Peyer's patch (tissue), 4 donors: Measurements from ENCODE around the gene CASP6. TPM values are rescaled to one million over a fixed set of nuclear protein-coding genes. Genes with fewer than 3 reads are reported as not detected.

Experiments
- DNase-seq, 3 donors: peaks; one replicate each; pipeline ENCODE4 v3.0.0-alpha.2; 2017 to 2019
- H3K27ac ChIP-seq, 4 donors: fragments of 200-600 bp; sonication (generic); one replicate each; pipeline ENCODE4 v1.5.1; 2016 to 2019
- H3K27me3 ChIP-seq, 2 donors: fragments of 200-600 bp; sonication (generic); one replicate each; pipeline ENCODE4 v1.5.1; 2019
- H3K36me3 ChIP-seq, 3 donors: fragments of 200-600 bp; sonication (generic); one replicate each; pipeline ENCODE4 v1.5.1; 2016 to 2019
- H3K4me1 ChIP-seq, 4 donors: fragments of 200-600 bp; sonication (generic); one replicate each; pipeline ENCODE4 v1.5.1; 2016 to 2019
- H3K4me3 ChIP-seq, 4 donors: fragments of 200-600 bp; sonication (generic); 1 replicate in 3 of 4; 2 replicates in 1 of 4; pipeline ENCODE4 v1.5.1; 2016 to 2019; ENCODE audit warnings: mild to moderate bottlenecking in 1 of 4
- H3K9me3 ChIP-seq, 4 donors: fragments of 200-600 bp; sonication (generic); one replicate each; pipeline ENCODE4 v1.5.1; 2016 to 2019; ENCODE audit warnings: mild to moderate bottlenecking in 1 of 4
- POLR2A ChIP-seq, 2 donors: fragments of 450-650 bp; IDR thresholded peaks; one replicate each; pipeline ENCODE4 v1.5.1; 2017; ENCODE audit warnings: antibody characterized with exemption in 2 of 2, mild to moderate bottlenecking in 2 of 2, moderate library complexity in 2 of 2
- total RNA-seq, 4 donors: library from RNA; depleted of rRNA; stranded (reverse); fragments of >200 nt; gene quantifications; one replicate each; pipeline ENCODE4 v1.1.0, GENCODE V29; 2016
- TF ChIP-seq, protein P1 (sequence below), 6 experiments: fragments of 450-650 bp in 4 of 6; fragments of 200-600 bp in 2 of 6; sonication (generic) in 1 of 6; IDR thresholded peaks; one replicate each; pipeline ENCODE4 v1.5.1; 2017 to 2019; ENCODE audit warnings: antibody characterized with exemption in 6 of 6, mild to moderate bottlenecking in 3 of 6, moderate library complexity in 1 of 6

Gene CASP6
- total RNA-seq, 4 donors from 2014 or later: 43.7 to 132 (median 69.3) TPM

- H3K27me3 ChIP-seq: no peaks in the 10 kb centered on the region
- no peak overlapping the region for H3K4me3 ChIP-seq
- H3K4me1 ChIP-seq: peaks cover 0 to 5% (median 0%) of the 10 kb centered on the region in 4 donors
- no peaks in the 10 kb centered on the region for H3K9me3 ChIP-seq
- no peak for DNase-seq
- no peak overlapping the region for H3K27ac ChIP-seq
- H3K36me3 ChIP-seq: peaks cover 0 to 26% (median 0%) of the 10 kb centered on the region in 3 donors
- no peak for TF ChIP-seq POLR2A (IDR thresholded peaks at IDR 0.05)
- TF ChIP-seq, protein P1, sequence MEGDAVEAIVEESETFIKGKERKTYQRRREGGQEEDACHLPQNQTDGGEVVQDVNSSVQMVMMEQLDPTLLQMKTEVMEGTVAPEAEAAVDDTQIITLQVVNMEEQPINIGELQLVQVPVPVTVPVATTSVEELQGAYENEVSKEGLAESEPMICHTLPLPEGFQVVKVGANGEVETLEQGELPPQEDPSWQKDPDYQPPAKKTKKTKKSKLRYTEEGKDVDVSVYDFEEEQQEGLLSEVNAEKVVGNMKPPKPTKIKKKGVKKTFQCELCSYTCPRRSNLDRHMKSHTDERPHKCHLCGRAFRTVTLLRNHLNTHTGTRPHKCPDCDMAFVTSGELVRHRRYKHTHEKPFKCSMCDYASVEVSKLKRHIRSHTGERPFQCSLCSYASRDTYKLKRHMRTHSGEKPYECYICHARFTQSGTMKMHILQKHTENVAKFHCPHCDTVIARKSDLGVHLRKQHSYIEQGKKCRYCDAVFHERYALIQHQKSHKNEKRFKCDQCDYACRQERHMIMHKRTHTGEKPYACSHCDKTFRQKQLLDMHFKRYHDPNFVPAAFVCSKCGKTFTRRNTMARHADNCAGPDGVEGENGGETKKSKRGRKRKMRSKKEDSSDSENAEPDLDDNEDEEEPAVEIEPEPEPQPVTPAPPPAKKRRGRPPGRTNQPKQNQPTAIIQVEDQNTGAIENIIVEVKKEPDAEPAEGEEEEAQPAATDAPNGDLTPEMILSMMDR (IDR thresholded peaks at IDR 0.05): no peak
These were observed 5.7 kb upstream of the CASP6 start for GRCh38 chr4:109708990-109709389.

DNA sequence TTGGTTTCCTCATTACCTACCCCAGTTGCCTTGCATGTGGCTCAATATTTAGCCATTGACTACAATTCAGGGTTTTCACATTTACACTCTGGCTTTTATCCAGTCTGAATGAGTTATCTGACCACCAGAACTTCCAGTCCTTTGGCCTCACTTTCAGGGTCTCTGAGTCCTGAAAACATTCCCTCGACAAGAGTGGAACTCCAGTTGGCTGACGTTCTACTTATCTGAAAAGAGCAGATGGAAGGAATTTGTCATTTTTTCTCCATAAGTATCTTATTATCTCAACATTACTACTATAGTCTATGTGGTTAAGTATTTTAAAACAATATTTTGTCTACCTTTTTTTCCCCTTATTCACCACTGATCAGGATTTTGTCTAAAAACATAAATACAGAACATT lies 5.2 kb upstream of the CASP6 start:
- peaks cover 0 to 6% (median 0%) of the 10 kb centered on the region in 4 donors for H3K4me1 ChIP-seq
- TF ChIP-seq, protein P1 (IDR thresholded peaks at IDR 0.05): no peak
- TF ChIP-seq POLR2A (IDR thresholded peaks at IDR 0.05): no peak

GRCh38 chr4:109703664-109704361 lies 568 bp upstream of the CASP6 start:
- Histone ChIP-seq H3K27ac (peak overlapping the region; percentile 81 to 99 (median 90)), H3K4me1 (peaks cover 4 to 37% (median 6%) of the 10 kb centered on the region in 4 donors), H3K4me3 (peak overlapping the region; percentile 66 to 91 (median 83)), H3K36me3 (peaks cover 0 to 6% (median 0%) of the 10 kb centered on the region in 3 donors), H3K27me3 (no peaks in the 10 kb centered on the region), H3K9me3 (no peaks in the 10 kb centered on the region)
- DNase-seq: no peak
- TF ChIP-seq, protein P1 (IDR thresholded peaks at IDR 0.05): no peak
- no peak for TF ChIP-seq POLR2A (IDR thresholded peaks at IDR 0.05)

More for the DNA sequence above, 5.2 kb upstream of the CASP6 start:
- DNase-seq: no peak
- H3K27ac ChIP-seq: no peak overlapping the region
- H3K4me3 ChIP-seq: no peak overlapping the region
- peaks cover 0 to 21% (median 0%) of the 10 kb centered on the region in 3 donors for H3K36me3 ChIP-seq
- H3K27me3 ChIP-seq: no peaks in the 10 kb centered on the region
- no peaks in the 10 kb centered on the region for H3K9me3 ChIP-seq

DNA sequence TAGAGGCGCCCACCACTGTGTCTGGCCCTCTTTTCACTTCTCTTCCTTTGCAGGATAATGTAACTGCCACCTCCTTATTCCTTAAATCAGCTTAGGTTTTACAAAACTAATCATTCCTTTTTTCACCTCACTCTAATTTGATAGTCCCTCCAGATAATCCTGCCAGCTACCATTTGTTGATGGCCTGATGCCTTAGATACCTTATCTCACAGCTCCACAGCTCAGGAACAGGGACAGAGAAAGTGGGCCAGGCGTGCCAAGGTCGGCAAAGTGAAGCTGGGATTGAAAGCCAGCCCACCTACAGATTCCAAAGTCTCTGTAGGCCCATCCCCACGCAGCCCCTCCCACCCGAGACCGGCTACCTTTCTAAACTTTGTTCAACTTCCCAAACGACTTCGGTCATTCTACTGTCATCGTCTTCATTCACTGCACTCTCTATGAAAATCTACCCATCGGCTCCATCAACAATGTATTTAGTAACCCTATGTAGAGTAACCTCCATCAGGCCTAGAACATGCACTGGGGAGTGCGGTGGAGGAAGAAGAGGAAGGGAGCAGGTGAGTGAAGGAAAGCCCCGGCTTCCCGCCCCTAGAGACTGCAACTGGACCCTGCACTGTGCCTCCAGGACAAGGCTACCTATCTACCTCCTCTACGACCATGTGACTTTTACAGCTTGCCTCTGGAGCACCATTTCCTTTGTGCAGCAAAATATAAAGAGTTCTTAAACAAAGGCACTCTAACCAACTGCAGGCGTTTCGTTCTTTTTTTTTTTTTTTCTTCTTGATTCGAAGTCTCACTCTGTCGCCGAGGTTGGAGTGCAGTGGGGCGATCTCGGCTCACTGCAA lies 1.5 kb downstream of the CASP6 start:
- H3K4me3 ChIP-seq: peak overlapping the region; percentile 66 to 91 (median 83)
- no peaks in the 10 kb centered on the region for H3K27me3 ChIP-seq
- peak in 2 of 3 donors; percentile 65 to 68 for DNase-seq
- H3K4me1 ChIP-seq: peaks cover 4 to 47% (median 6%) of the 10 kb centered on the region in 4 donors
- peak overlapping the region; percentile 81 to 99 (median 90) for H3K27ac ChIP-seq
- H3K9me3 ChIP-seq: no peaks in the 10 kb centered on the region
- peaks cover 0 to 11% (median 0%) of the 10 kb centered on the region in 3 donors for H3K36me3 ChIP-seq
- TF ChIP-seq, protein P1 (IDR thresholded peaks at IDR 0.05): peak in 1 of 6 experiments; percentile 9
- no peak for TF ChIP-seq POLR2A (IDR thresholded peaks at IDR 0.05)

DNA sequence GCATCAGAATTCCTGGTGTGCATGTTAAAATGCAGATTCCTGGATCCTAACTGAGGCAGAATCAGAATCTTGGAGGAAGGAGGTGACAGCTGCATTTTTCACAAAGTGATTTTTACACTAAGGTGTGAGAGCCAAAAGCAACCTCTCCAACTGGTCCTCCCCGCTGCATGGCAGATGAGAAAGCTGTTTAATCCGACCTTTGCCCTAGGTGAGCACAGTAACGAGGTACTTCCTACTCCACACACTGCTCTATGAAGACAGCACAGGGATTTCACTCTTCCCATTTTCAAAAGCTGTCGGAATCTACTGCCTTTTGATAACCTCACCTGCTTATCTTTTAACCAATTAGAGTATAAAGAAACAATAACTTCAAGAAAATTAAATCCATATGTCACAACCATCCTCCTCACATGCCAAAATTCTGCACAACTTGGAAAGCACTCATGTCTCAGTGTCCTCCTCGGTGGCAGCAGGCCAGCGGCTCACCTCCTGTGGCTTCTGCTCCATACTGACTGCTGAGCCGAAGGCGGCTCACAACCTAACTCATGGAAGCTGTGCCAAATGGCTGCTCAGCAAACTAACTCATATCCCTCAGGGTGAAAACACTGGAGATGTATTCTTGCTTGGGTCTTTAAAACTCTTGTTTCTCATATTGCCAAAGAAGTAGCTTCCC lies 3.6 kb downstream of the CASP6 start:
- TF ChIP-seq, protein P1 (IDR thresholded peaks at IDR 0.05): no peak
- TF ChIP-seq POLR2A (IDR thresholded peaks at IDR 0.05): no peak
- peak overlapping the region in 1 of 4 donors; percentile 13 for H3K4me3 ChIP-seq

More for the DNA sequence above, 3.6 kb downstream of the CASP6 start:
- Histone ChIP-seq H3K4me1 (peaks cover 4 to 55% (median 6%) of the 10 kb centered on the region in 4 donors), H3K27ac (peak overlapping the region in 2 of 4 donors; percentile 54 to 80), H3K27me3 (no peaks in the 10 kb centered on the region), H3K36me3 (peaks cover 0 to 32% (median 0%) of the 10 kb centered on the region in 3 donors), H3K9me3 (no peaks in the 10 kb centered on the region)
- peak in 2 of 3 donors; percentile 58 to 79 for DNase-seq
